PC-9 (cell line): ENCODE results near the gene CD300A.

ENCODE experiments used
- CTCF ChIP-seq: fragments of 200-600 bp; sonication (generic); conservative IDR thresholded peaks from 2 replicates; pipeline ENCODE4 v1.6.1; 2017; ENCODE audit warnings: mixed run types, antibody characterized with exemption, mild to moderate bottlenecking, moderate library complexity
- EZH2 ChIP-seq: fragments of 200-600 bp; sonication (generic); IDR thresholded peaks from 2 replicates; pipeline ENCODE4 v1.8.0; 2017; ENCODE audit warnings: antibody characterized with exemption, low read depth

- TF ChIP-seq CTCF (no peak), EZH2 (no peak)
Measured at GRCh38 chr17:74424657-74425056, 41.8 kb upstream of the CD300A start.
